H1 (cell line): ENCODE results near the gene CFH. TPM values are rescaled to one million over a fixed set of nuclear protein-coding genes. Genes with fewer than 3 reads are reported as not detected.

Experiments
- CTCF ChIA-PET: fragments of 300-600 bp; sonication (Branson Sonifier 250); formaldehyde crosslinking; loops from one replicate; lab custom pipeline; 2021; ENCODE audit not compliant: partially characterized antibody; lab: Charles Lee
- POLR2A ChIA-PET: fragments of 300-600 bp; sonication (Branson Sonifier 250); formaldehyde crosslinking; loops from one replicate; lab custom pipeline; 2021; ENCODE audit warnings: inconsistent platforms; ENCODE audit not compliant: partially characterized antibody; lab: Charles Lee
- DNase-seq, 2 experiments: peaks; one replicate each; pipeline versions ENCODE4 v3.0.0 to v3.0.0-alpha.2; 2010 to 2022; ENCODE audit warnings: low spot score in 2 of 2, low read depth in 1 of 2, mixed read lengths in 1 of 2
- FAIRE-seq: peaks from 2 replicates; lab custom pipeline; 2011; peaks lifted over from hg19 to GRCh38; lab: Jason Lieb, UNC
- H2AFZ ChIP-seq: 2 replicates; pipeline ENCODE4 v1.8.1; 2012; ENCODE audit warnings: low read length, inconsistent platforms
- H2AK5ac ChIP-seq: 2 replicates; pipeline ENCODE4 v1.6.1; 2013; ENCODE audit warnings: low read depth, low read length
- H2BK120ac ChIP-seq: replicated peaks from 2 replicates; pipeline ENCODE3; 2013; ENCODE audit warnings: low read depth, low read length, inconsistent platforms
- H2BK12ac ChIP-seq: 2 replicates; pipeline ENCODE4 v1.6.1; 2013; ENCODE audit warnings: low read depth, low read length
- H2BK15ac ChIP-seq: 2 replicates; pipeline ENCODE4 v1.6.1; 2013; ENCODE audit warnings: low read length
- H2BK20ac ChIP-seq: 2 replicates; pipeline ENCODE4 v1.6.1; 2013; ENCODE audit warnings: low read length
- H2BK5ac ChIP-seq: 2 replicates; pipeline ENCODE4 v1.6.1; 2013; ENCODE audit warnings: low read depth, low read length
- H3K14ac ChIP-seq: 2 replicates; pipeline ENCODE4 v1.6.1; 2013; ENCODE audit warnings: inconsistent platforms; ENCODE audit not compliant: insufficient read length
- H3K18ac ChIP-seq: 2 replicates; pipeline ENCODE4 v1.6.1; 2013; ENCODE audit warnings: low read length; ENCODE audit errors: extremely low read depth
- H3K23ac ChIP-seq: 2 replicates; pipeline ENCODE4 v1.6.1; 2013; ENCODE audit warnings: inconsistent platforms; ENCODE audit not compliant: insufficient read length
- H3K23me2 ChIP-seq: 2 replicates; pipeline ENCODE4 v1.6.1; 2013; ENCODE audit warnings: low read depth, low read length
- H3K27ac ChIP-seq: 2 replicates; pipeline ENCODE4 v1.6.1; 2011; ENCODE audit warnings: low read depth, low read length, inconsistent platforms
- H3K27me3 ChIP-seq, 4 experiments: replicated peaks in 1 of 4; 1 replicate in 1 of 4; 2 replicates in 3 of 4; pipeline versions ENCODE4 v1.6.1 to v1.8.1; 2011 to 2013; ENCODE audit warnings: low read length in 3 of 4, mild to moderate bottlenecking in 3 of 4, inconsistent platforms in 2 of 4, mixed read lengths in 2 of 4, moderate library complexity in 1 of 4; ENCODE audit not compliant: control insufficient read depth in 3 of 4, insufficient read depth in 3 of 4; ENCODE audit errors: extremely low read depth in 1 of 4
- H3K36me3 ChIP-seq, 4 experiments: 2 replicates each; pipeline versions ENCODE4 v1.6.1 to v1.8.1; 2011 to 2013; ENCODE audit warnings: mild to moderate bottlenecking in 4 of 4, low read length in 3 of 4, moderate library complexity in 2 of 4, control low read depth in 1 of 4, inconsistent platforms in 1 of 4; ENCODE audit not compliant: insufficient read depth in 4 of 4, control insufficient read depth in 2 of 4
- H3K4ac ChIP-seq: replicated peaks from 2 replicates; pipeline ENCODE3; 2013; ENCODE audit warnings: low read length, low read depth, mixed read lengths, inconsistent platforms; ENCODE audit not compliant: insufficient read length
- H3K4me1 ChIP-seq, 4 experiments: replicated peaks in 1 of 4; 1 replicate in 1 of 4; 2 replicates in 3 of 4; pipeline versions ENCODE4 v1.6.1 to v1.8.1; 2011 to 2013; ENCODE audit warnings: low read length in 3 of 4, inconsistent platforms in 2 of 4, mixed read lengths in 1 of 4; ENCODE audit not compliant: insufficient read depth in 4 of 4, control insufficient read depth in 3 of 4
- H3K4me2 ChIP-seq, 2 experiments: 2 replicates each; pipeline versions ENCODE4 v1.6.1 to v1.8.1; 2011 to 2013; ENCODE audit warnings: low read depth in 2 of 2, low read length in 2 of 2, control low read depth in 1 of 2, inconsistent platforms in 1 of 2, mild to moderate bottlenecking in 1 of 2; ENCODE audit not compliant: insufficient read depth in 1 of 2
- H3K4me3 ChIP-seq, 4 experiments: fragments of 200-600, 300-600 bp in 1 of 4; sonication (generic), shearing (Covaris generic), sonication (Bioruptor Twin) in 1 of 4; 2 replicates each; pipeline versions ENCODE4 v1.5.1 to v1.8.1; 2011 to 2016; ENCODE audit warnings: low read length in 4 of 4, low read depth in 3 of 4, control low read depth in 2 of 4, inconsistent platforms in 2 of 4, mild to moderate bottlenecking in 2 of 4, mixed read lengths in 1 of 4, moderate library complexity in 1 of 4; ENCODE audit not compliant: insufficient read depth in 2 of 4; ENCODE audit errors: extremely low read depth in 1 of 4
- H3K56ac ChIP-seq: replicated peaks from 2 replicates; pipeline ENCODE3; 2013; ENCODE audit warnings: low read depth, mild to moderate bottlenecking, mixed read lengths, low read length, inconsistent platforms; ENCODE audit not compliant: insufficient read length
- H3K79me1 ChIP-seq: 2 replicates; pipeline ENCODE4 v1.6.1; 2013; ENCODE audit warnings: low read depth, low read length, control low read depth
- H3K79me2 ChIP-seq, 2 experiments: 2 replicates each; pipeline versions ENCODE4 v1.6.1 to v1.8.1; 2012 to 2013; ENCODE audit warnings: low read length in 2 of 2, mild to moderate bottlenecking in 2 of 2, inconsistent platforms in 1 of 2; ENCODE audit not compliant: insufficient read depth in 2 of 2, control insufficient read depth in 1 of 2
- H3K9ac ChIP-seq, 4 experiments: replicated peaks in 1 of 4; 1 replicate in 1 of 4; 2 replicates in 3 of 4; pipeline versions ENCODE4 v1.6.1 to v1.8.1; 2011 to 2013; ENCODE audit warnings: low read depth in 3 of 4, low read length in 3 of 4, control low read depth in 2 of 4, mild to moderate bottlenecking in 2 of 4, moderate library complexity in 2 of 4, inconsistent platforms in 1 of 4; ENCODE audit errors: extremely low read depth in 1 of 4
- H3K9me3 ChIP-seq, 2 experiments: 2 replicates each; pipeline versions ENCODE4 v1.6.1 to v1.8.1; 2012 to 2013; ENCODE audit warnings: mild to moderate bottlenecking in 2 of 2, moderate library complexity in 2 of 2, control low read depth in 1 of 2, inconsistent platforms in 1 of 2, low read depth in 1 of 2, low read length in 1 of 2, mixed read lengths in 1 of 2; ENCODE audit not compliant: insufficient read depth in 2 of 2
- H4K20me1 ChIP-seq, 2 experiments: replicated peaks in 1 of 2; 2 replicates each; pipeline versions ENCODE3 to v1.8.1; 2011 to 2013; ENCODE audit warnings: inconsistent platforms in 2 of 2, low read length in 2 of 2, mild to moderate bottlenecking in 1 of 2; ENCODE audit not compliant: insufficient read depth in 2 of 2, control insufficient read depth in 1 of 2
- H4K5ac ChIP-seq: 2 replicates; pipeline ENCODE4 v1.6.1; 2013; ENCODE audit warnings: low read length, low read depth, mixed read lengths, inconsistent platforms; ENCODE audit not compliant: insufficient read length
- H4K8ac ChIP-seq: 2 replicates; pipeline ENCODE4 v1.8.0; 2013; ENCODE audit warnings: mild to moderate bottlenecking, moderate library complexity, low read length, inconsistent platforms; ENCODE audit not compliant: insufficient read depth; ENCODE audit errors: extremely low read depth
- H4K91ac ChIP-seq: replicated peaks from 2 replicates; pipeline ENCODE3; 2013; ENCODE audit warnings: low read length, mixed read lengths, inconsistent platforms; ENCODE audit not compliant: insufficient read length
- CEBPB ChIP-seq: IDR thresholded peaks from 2 replicates; pipeline ENCODE4 v1.6.1; 2012; ENCODE audit warnings: low read depth, low read length
- CTBP2 ChIP-seq: IDR thresholded peaks from 2 replicates; pipeline ENCODE4 v1.7.0; 2011; ENCODE audit warnings: borderline replicate concordance, mild to moderate bottlenecking, moderate library complexity, mixed read lengths, low read length; ENCODE audit not compliant: insufficient read depth, insufficient read length
- YY1 ChIP-seq: IDR thresholded peaks from 2 replicates; pipeline ENCODE4 v1.6.1; 2011; ENCODE audit warnings: low read depth, mild to moderate bottlenecking, low read length
- polyA plus RNA-seq, 7 experiments: library from polyadenylated mRNA; depleted of rRNA in 3 of 7; stranded (reverse) in 5 of 7; unstranded in 2 of 7; fragments of >200 nt in 5 of 7; fragments of 200-250 nt in 2 of 7; gene quantifications; 1 replicate in 5 of 7; 2 replicates in 1 of 7; 4 replicates in 1 of 7; pipeline versions ENCODE4 v1.2.1 to v1.2.3, GENCODE V29; 2011 to 2013; ENCODE audit warnings: missing spikeins in 2 of 7, mixed read lengths in 2 of 7
- total RNA-seq: library from RNA; stranded (reverse); fragmentation: NEBNext Ultra II Directional; extraction: Animal tissue kit (Norgen Biotek cat#: 25700); gene quantifications from 2 replicates; pipeline ENCODE4 v1.2.1, GENCODE V29; 2021
- TF ChIP-seq, protein P1 (sequence below): IDR thresholded peaks from 2 replicates; pipeline ENCODE4 v1.6.1; 2011; ENCODE audit warnings: low read length, improper control_type of control experiment
- TF ChIP-seq, protein P2 (sequence below): IDR thresholded peaks from 2 replicates; pipeline ENCODE4 v1.6.1; 2012; ENCODE audit warnings: inconsistent platforms
- TF ChIP-seq, protein P3 (sequence below): IDR thresholded peaks from 2 replicates; pipeline ENCODE4 v1.6.1; 2012; ENCODE audit warnings: inconsistent platforms

Gene CFH
- total and polyA plus RNA-seq, 2 of the 8 experiments (the other 6 are each of a cell fraction or from before 2014, with no cell fraction given) = not detected

DNA sequence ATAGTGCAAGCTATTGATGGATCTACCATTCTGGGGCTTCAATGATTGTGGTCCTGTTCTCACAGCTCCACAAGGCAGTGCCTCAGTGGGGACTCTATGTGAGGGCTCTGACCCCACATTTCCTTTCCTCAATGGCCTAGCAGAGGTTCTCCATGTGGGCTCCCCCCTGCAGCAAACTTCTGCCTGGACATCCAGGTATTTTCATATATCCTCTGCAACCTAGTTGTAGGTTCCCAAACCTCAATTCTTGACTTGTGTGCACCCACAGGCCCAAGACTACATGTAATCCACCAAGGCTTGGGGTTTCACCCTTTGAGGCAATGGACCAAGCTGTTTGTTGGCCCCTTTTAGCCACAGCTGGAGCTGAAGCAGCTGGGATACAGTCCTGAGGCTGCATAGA is 86.9 kb downstream of the CFH start:
- DNase-seq (no peak), FAIRE-seq (no peak)
- no peak overlapping the region for H4K91ac ChIP-seq
- H3K4me1 ChIP-seq = peaks cover 0 to 3% (median 0%) of the 10 kb centered on the region in 4 experiments; a peak in 1 of 7 replicates
- TF ChIP-seq CEBPB = no peak
- TF ChIP-seq, protein P1, sequence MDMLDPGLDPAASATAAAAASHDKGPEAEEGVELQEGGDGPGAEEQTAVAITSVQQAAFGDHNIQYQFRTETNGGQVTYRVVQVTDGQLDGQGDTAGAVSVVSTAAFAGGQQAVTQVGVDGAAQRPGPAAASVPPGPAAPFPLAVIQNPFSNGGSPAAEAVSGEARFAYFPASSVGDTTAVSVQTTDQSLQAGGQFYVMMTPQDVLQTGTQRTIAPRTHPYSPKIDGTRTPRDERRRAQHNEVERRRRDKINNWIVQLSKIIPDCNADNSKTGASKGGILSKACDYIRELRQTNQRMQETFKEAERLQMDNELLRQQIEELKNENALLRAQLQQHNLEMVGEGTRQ = no peak
- TF ChIP-seq, protein P2, sequence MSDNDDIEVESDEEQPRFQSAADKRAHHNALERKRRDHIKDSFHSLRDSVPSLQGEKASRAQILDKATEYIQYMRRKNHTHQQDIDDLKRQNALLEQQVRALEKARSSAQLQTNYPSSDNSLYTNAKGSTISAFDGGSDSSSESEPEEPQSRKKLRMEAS = no peak
- TF ChIP-seq, protein P3, sequence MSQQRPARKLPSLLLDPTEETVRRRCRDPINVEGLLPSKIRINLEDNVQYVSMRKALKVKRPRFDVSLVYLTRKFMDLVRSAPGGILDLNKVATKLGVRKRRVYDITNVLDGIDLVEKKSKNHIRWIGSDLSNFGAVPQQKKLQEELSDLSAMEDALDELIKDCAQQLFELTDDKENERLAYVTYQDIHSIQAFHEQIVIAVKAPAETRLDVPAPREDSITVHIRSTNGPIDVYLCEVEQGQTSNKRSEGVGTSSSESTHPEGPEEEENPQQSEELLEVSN = no peak
- TF ChIP-seq YY1 = no peak
- no peak for TF ChIP-seq CTBP2
- H3K4me2 ChIP-seq = no peak overlapping the region
- H3K36me3 ChIP-seq = no peaks in the 10 kb centered on the region
- ChIA-PET CTCF (interaction anchor here (1.4 to 2.1 kb wide), 2 partner anchors 15 to 195 kb away, joined by 5 to 6 read pairs; no protein-coding TSS in a partner anchor), POLR2A (no interaction called here)
- no peaks in the 10 kb centered on the region for H3K27me3 ChIP-seq
- no peak overlapping the region for H3K4me3 ChIP-seq
- no peak overlapping the region for H4K8ac ChIP-seq
- H3K27ac ChIP-seq = no peak overlapping the region
- H2BK5ac ChIP-seq = no peak overlapping the region
- no peaks in the 10 kb centered on the region for H3K23me2 ChIP-seq
- H2BK12ac ChIP-seq = no peak overlapping the region
- H2BK120ac ChIP-seq = no peak overlapping the region
- H3K9ac ChIP-seq = no peak overlapping the region
- no peaks in the 10 kb centered on the region for H4K20me1 ChIP-seq
- no peak overlapping the region for H3K14ac ChIP-seq
- H3K4ac ChIP-seq = no peak overlapping the region
- no peak overlapping the region for H2AK5ac ChIP-seq
- no peak overlapping the region for H2BK20ac ChIP-seq
- no peak overlapping the region for H3K18ac ChIP-seq
- no peak overlapping the region for H2BK15ac ChIP-seq
- H3K23ac ChIP-seq = no peak overlapping the region
- H3K79me2 ChIP-seq = no peaks in the 10 kb centered on the region
- peaks cover 12 to 15% of the 10 kb centered on the region in 2 experiments; a peak in 3 of 4 replicates for H3K9me3 ChIP-seq
- no peaks in the 10 kb centered on the region for H3K79me1 ChIP-seq
- H3K56ac ChIP-seq = no peak overlapping the region
- H4K5ac ChIP-seq = no peak overlapping the region
- H2AFZ ChIP-seq = no peak overlapping the region
